ENCODE measurements around the gene HRH3.

Gene HRH3

DNA sequence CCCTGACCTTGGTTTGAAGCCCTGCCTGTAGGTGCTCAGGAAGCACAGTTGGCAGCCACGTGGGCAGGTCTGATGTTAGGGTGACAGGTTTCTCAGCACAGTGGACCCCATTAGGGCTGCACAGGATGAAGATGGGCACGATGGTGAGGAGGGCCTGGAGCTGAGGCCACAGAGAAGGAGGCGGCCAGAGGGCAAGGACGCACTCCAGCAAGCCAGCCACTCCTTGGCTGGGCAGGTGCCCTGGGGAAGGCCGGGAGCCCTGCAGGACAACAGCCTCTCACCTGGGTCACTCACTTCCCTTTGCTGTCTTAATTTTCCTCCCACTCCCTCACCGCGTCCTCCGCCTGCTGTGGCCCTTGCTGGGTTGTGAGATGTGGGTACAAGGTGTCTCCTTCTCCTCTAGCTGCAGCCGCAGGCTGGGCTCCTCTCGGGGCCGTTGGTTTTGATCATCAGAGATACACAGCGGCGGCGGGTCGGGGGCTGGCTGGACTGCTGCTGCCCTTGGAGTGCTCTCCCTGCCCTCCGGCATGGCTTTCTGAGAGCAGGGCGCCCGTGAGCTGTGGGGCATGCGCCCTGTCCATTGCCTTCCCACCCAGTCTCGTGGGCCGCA, 23.9 kb upstream of the HRH3 start:
- no peak for DNase-seq

DNA sequence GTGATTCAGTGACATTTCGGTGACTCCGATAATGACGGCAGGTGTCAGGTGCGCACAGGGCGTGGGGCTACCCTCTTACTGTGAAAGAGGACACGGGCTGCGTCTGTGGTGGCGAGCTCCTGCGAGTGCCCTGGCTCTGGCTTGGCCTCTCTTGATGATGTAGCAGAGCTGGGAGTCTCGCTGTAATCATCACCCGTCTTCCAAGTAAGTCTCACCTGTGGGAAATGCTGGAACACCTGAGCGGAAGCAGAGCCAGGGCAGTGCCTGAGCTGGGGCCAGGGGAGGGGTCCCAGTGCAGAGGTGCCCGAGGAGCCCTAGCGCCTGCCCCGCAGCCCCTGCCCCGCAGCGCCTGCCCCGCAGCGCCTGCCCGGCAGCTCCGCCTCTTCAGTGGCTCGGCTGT, 23.0 kb upstream of the HRH3 start:
- no peak for DNase-seq

DNA sequence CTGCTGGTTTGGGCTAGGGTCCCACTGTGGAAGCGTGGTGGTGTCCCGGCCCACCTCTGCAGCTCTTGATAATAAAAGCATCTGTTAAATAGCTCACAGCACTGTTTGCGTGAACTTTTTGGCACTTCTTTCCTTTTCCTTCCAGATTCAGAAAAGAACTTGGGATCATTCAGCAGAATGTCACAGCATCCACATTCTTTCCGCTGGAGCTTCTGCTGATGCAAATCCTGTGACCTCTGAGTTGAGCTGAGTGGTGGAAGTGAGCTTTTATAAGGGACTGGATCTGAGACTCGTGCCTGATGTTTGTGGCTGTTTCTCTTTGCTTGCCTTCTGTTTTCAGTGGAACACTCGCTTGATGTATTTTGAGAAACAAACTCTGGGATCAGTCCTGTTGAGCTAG, 22.1 kb upstream of the HRH3 start:
- DNase-seq = no peak

DNA sequence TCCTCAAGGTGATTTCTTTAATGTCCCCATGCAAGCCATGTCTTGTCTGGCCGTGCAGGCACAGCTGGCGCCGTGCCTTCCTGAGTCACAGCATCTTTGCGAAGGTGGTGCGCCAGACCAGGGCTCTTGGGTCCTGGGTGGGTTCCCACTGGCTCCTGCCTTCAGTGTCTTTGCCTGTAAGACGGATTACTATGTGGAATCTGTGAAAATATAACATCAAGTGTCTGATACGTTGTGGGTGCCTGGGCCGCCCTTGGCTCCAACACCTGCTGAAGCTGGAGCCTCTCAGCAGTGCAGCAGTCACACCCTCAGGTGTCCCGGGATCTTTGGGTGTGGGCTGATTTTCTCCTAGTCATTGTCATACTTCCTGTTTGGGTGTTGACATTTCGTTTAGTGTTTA, 21.4 kb upstream of the HRH3 start:
- DNase-seq = no peak

DNA sequence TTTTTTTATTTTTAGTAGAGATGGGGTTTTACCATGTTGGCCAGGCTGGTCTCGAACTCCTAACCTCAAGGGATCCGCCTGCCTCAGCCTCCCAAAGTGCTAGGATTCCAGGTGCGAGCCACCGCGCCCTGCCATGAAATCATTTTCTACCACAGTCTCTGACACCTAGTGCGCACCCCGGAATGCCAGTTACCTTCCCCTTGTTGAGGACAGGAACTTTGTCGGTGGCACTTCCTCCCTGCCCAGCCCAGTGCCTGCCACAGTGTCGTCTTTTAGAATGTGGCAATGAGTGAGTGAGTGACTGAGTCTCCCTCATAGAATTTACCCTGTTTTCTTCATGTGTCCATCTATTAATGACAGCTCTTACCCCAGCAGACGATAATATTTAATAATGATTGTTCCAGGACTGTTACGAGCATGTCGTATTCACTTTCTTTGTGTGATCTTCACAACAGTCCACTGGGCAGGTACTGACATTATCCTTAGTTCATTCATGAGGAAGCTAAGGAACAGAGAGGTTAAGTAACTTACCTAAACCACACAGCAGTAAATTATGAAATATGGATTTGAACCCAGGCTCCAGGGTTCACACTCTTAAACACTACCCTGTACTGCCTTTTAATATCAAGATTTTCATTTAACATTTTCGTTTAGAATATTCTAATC, 20.1 kb upstream of the HRH3 start:
- no peak for DNase-seq

DNA sequence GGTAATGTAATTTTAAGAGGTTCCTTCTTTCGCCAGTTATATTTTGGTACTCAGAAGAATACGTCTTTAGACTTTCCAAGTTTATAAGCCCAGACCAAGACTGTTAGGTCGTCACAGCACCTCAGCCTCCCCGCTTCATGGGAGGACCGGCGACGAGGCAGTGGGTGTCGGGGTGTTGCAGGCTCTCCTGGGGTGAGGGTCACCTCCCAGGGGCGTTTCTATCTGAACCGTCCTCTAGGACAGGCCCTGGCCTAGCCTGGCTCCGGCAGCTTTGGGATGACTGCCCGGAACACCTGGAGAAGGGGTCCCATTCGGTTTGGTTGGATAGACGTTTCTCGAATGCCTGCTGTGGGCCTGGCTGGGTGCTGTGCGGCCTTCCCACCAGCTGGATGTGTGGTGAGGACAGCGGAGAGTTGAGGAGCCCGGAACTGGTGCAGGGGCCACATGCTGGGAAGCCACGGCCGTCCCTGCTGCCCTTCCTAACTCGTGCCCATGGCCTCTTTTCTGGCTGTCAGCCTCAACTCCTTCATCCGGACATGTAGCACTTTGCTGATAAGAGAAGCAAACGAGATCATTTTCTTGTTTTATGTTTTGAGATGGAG, 19.3 kb upstream of the HRH3 start:
- no peak for DNase-seq

DNA sequence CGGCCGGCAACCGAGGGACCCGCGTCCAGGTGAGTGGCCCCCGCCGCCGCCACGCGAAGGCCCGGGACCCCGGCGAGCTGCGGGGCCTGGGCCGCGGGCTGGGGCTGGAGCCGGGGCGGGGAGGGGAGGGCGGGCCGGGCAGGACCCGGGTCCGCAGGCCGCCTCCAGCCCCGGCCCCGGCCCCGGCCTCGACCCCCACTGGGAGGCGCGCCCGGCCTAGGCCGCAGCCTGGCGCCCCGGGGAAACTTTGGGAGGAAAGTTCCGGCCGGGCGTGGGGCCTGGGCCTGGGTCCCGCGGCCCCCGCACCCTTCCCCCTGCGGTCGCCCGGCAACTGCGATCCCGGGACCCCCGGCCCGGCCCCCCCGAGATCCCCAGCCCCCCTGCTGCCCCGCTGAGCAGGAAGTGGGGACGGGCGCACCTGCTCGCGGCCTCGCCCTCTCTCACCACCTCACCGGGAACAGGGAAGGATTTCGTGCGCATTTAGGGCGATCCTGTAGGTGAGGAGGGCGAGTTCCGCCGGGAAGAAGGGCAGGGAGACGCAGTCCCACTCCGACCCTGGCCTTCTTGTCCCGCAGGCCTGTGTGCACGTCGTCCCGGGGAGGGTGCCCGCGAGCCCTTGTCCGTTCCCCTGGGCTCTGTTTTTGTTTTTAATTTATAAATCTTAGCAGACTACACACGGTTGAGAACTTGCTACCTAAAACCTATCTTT, 18.6 kb upstream of the HRH3 start:
- DNase-seq = no peak

DNA sequence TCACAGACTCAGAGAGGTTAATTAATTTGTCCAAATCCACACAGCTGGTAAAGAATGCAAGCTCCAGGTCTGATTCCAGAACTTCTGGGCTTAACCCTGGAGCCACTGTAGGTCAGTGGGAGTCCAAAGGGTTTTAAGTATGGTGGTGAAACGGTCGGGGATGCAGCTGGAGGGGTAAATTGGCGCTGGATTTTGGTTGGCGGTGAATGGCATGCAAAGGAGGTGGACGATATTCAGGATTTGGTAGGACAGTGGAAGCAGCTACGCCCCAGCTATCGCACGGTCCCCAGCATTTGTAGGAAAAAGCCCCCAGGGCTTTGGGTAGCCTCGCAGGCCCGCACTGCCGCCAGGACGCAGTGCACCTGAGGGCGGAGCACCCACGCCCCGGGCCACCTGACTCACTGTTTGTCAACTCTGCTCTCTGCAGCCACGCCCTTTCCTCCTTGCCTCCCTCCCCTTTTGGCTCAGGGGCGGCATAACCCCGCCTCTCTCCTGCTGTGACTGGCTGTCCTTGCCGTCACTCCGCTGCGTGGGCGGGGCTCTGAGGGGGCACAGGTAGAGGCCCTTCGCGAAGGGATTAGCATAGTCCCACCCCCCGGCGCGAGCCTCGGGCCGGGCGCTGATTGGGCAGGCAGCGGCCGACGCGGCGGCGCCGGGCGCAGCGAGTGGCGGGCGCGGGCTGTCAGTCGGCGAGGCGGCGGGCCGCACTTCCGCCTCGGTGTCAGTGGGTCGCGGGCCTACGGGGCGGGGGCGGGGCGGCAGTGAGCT, 17.9 kb upstream of the HRH3 start, which contains the start of gene OSBPL2:
OSBPL2 (plus strand) TSS at position 721 of the 768 bp plus-strand sequence. CDS start 17,664 bp downstream, outside the sequence.
- peak; percentile 97 for DNase-seq

DNA sequence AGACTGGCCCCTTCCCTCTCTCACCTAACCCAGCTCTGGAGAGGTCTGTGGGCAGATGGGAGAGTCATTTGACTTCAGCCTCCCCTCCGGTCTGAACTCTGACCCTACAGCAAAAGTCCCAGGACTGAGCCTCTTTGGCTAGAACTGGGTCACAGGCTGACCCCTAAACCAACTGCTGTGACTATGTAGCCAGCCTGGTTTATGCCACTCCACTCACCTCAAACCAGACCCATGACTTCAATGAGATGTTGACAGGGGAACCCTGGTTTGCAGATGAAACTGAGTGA, 17.4 kb upstream of the HRH3 start:
- DNase-seq = no peak

DNA sequence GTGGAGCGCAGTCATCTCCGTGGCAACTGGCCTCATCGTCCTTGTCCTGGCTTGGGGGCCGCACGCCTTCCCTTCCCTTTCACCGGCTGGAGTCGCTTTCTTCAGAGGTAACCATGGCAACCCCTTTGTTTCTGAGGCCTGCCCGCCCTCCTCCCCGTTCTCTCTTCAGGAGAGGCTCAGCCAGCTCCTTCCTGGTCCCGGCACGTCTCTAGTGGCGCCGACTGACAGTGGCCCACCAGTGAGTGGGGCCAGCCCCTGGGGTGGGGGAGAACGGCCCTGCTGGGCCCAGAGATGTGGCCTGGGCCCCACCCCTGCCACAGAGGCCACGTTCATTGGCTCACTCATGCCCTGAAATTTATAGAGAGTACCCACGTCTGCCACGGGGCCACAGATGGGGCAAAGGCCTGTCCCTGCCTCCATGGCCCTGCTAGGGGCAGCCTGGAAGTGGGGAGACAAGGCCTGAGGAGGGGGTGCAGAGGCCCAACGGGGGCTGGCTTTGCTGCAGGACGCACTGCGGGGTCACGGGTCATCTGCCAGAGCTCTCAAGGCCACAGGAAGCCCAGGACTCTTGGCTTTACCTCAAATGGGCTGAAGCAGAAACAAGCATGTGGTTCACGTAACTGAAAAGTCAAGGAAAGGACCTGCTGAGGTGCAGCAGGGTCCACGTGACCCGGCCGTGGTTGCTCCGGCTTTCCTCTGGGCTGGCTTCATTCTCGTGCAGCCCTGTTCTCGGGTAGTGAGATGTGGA, 16.9 kb upstream of the HRH3 start:
- no peak for DNase-seq

DNA sequence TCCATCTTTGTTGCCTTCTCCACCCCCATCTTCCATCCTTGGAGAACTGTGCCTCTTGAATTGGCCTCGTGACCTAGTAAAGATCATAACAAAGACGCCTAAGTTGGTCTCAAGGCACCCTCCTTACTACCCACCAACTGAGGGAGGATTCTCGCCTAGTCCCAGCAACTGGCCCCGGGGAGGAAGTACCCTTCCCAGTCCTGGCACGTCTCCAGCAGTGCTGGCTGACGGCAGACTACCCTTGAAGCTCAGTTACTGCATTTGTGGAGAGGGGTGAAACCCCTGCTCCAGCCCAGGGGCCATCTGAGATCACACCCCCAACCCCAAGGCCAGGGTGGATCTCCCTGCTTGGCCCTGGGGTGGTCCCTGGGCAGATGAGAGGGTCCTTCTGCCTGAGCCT, 16.1 kb upstream of the HRH3 start:
- no peak for DNase-seq

DNA sequence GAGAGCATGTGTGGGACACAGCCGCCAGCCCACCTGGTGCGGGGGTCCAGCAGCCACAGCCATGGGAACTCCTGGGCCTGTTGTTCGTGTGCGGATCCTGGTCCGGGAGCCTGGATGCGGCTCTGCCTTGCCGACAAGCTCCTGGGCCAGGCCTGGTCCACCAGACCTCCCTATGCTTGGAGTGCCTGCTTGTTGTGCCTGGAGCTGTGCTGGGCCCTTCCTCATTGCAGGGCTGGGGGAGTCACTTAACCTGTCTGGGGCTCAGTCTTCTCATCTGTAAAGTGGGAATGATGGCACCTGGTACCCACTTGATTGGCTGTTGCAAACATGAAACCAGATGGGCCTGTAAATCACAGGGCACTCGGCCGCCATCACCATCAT, 15.7 kb upstream of the HRH3 start:
- no peak for DNase-seq

DNA sequence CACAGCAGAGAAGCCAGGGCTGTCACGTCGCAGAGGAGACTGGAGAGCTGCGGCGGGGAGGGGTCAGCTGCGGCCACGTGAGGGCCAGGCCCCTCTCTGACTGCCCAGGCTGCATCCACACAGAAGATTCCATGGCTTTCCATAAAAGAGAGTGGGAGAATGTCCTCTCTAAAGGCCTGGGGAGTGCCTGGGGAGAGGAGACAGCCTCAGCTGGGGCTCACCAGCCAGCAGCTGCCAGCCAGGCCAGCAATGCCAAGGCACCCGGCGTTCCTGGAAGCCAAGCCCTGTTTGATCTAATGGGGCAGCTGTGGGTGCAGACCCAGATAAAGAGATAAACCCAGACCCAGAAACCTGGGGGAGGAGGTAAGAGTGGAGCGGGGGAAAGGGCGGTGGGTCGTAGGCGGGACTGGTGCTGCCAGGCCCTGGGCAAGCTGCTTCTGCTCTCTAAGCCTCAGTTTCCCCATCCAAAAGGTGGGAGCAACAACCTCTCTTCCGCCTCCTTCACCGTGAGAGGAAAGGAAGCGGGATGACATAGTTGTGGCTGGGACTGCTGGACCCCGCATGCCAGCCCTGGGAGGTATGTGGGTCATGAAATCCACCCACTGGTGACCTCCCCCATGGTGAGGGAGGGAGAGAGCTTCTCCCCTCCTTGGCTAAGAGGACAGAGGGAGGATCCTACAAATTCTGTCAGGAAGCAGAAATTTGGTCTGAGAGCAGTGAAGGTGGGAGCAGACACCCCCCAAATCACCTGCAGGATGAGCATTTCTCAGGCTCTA, 15.1 kb upstream of the HRH3 start:
- no peak for DNase-seq

DNA sequence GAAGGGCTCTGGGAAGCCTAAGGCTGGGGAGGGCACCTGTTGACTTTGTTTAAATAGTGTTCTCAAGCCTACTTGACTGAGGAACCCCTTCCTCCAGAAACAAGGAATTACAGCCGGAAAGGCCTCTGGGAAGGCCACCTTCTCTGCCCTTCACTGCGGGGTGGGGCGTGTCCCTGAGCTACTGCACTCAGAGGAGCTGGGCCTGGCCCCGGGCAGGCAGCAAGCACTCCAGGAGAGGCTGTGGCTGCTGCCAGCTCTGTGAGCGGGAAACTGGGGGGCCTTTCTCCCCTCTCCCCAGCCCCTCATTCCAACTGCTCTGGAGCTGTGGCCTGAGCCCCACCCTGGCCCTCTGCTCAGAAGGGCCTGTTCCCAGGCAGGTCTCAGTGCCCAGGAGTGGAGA, 14.3 kb upstream of the HRH3 start:
- no peak for DNase-seq

DNA sequence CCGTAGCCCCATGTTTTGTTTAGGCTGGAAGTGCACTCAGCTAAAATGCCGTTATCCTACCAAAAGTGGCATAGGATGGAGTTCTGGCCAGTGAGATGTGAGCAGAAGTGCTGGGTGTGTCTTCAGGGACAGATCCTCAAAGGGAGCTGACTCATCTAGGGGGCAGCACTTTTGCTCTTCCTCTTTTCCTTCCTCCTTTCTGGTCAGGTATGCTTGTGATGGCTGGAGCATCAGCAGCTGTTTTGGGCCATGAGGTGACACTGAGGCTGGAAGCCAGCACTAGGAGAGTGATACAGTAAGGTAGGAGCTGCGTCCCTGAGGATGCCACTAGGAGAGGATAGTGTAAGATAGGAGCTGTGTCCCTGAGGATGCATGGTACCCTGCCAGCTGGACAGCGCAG, 13.6 kb upstream of the HRH3 start:
- no peak for DNase-seq

DNA sequence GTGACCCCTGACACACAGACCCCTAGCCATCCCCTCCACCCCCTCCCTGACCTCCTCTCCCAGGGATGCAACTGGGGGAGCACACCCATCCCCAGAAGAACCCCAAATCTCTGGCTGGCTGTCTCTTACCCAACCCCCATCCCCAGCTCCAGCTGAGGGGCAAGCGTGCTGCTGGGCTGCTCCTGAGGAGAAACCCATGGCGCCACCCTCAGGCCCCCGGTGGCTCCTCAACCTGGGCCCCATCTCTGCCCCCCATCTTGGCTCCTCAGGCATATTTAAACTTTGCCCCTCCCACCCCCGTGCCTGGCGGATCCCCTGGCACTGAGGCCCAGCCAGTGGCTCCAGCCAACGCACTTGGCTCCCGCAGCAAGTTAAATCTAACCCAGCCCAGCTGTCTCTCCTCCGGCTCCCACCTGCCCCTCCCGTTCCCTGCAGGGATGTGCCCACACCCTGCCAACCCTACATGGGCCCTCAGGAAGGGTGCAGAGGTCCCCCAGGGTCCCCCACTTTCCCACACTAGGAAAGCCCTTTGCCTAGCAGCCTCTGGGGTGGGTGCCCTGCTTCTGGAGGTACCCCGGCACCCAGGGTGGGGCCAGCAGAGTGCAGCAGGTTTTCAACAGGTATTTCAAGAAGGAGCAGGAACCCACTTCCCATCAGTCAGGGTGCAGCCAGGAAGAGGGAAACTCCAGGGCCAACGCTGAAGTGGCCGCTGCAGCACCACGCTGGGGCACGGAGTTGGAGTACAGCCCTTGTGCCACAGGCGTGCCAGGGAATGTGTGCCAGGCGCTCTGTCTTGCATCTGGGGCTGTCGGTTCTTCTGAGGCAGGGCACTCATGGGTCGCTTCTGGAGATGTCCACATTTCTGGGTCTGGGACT, 12.9 kb upstream of the HRH3 start:
- DNase-seq = no peak

DNA sequence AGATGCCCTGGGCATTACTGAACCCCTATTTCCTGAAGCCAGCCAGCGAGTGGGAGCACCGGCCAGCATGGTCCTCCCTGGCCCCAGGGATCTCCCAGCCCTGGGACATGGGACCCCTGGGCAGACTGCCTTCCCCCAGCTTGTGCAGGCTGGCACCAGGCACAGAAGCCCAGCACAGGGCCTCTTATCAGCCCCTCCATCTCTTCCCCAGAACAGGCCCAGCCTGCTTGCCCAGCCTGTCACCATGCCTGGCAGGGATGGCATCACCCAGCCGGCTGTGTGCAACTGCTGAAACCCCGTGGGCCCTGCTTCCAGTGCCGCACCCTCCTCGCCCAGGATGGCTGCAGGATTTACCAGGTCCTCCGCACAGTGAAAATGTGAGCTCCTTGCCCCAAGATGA, 12.1 kb upstream of the HRH3 start:
- no peak for DNase-seq

DNA sequence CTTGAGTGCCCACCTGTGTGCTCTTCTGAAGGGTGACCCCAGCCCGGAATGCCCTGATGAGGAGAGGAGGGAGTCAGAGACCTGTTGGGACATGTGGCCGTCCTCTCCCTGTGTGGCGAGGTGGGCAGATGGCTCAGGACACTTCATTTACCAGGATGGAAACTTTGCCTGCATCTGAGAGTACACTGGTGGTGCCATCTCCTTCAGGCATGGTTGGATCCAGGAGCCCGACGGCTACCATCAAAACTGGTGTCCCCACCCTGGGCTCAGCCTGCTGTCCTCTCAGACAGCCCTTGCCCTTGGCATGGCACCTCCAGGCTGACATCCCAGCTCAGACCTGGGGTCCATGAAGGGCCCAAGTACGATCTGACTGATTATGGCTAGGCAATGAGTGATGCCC, 11.2 kb upstream of the HRH3 start:
- no peak for DNase-seq

DNA sequence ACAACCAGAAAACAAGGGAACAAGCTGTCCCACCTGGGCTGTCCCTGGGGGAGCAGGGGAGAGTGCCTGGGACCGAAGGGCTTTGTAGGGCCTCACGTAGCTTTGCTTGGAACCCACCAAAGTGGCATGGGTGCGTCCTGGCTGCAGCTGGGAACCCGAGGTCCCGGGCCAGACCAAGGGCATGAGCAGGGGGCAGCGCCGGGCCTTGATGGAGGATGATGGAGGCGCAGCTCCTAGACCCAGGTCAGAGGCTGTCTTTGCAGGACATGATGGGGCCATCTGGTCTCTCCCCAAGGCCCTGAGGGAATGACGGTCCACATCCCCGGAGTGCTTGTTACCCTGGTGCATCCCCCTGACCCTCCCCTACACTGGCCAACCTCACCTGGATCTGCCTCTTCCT, 10.6 kb upstream of the HRH3 start:
- DNase-seq = no peak

DNA sequence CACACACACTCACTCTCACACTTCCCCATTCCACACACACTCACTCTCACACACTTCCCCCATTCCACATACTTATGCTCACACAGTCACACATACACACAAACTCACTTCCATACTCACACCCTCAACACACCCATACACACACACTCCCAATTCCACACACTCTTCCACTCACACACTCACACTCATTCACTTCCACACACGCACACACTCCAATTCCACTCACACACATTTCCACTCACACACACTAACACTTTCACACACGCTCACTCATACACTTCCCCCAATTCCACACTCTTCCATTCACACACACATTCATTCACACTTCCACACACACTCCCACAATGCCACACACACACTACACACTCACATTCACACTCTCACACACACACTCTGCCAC, 10.2 kb upstream of the HRH3 start:
- no peak for DNase-seq

DNA sequence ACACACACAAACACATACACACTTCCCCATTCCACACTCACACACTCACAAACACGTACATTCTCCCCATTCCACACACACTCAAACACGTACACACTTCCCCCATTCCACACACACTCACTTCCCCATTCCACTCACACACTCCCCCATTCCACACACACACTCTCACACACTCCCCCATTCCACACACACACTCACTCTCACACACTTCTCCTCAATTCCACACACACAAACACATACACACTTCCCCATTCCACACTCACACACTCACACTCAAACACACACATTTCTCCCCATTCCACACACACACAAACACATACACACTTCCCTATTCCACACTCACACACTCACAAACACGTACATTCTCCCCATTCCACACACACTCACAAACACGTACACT, 9.6 kb upstream of the HRH3 start:
- DNase-seq = no peak

Measured in NCI-H187 treated with DMSO at 0.1 percent for 48 hours (cell line).